Endothelial cell of umbilical vein (primary cell): ENCODE data around the gene TBATA.

Source experiments
- POLR2A ChIP-seq: IDR thresholded peaks from 2 replicates; pipeline ENCODE4 v1.6.1; 2012; ENCODE audit warnings: low read depth, mild to moderate bottlenecking, control low read depth, low read length
- TF ChIP-seq, protein P1 (sequence below), 2 donors: IDR thresholded peaks; 1 replicate in 1 of 2; 2 replicates in 1 of 2; pipeline ENCODE4 v1.5.1; 2011; ENCODE audit warnings: low read length in 2 of 2, mild to moderate bottlenecking in 2 of 2, moderate library complexity in 2 of 2, control low read depth in 1 of 2, inconsistent platforms in 1 of 2, low read depth in 1 of 2; ENCODE audit not compliant: insufficient read depth in 1 of 2; ENCODE audit errors: extremely low read depth in 1 of 2

GRCh38 chr10:70762441-70763175 lies 22.6 kb downstream of the TBATA start:
- TF ChIP-seq, protein P1, sequence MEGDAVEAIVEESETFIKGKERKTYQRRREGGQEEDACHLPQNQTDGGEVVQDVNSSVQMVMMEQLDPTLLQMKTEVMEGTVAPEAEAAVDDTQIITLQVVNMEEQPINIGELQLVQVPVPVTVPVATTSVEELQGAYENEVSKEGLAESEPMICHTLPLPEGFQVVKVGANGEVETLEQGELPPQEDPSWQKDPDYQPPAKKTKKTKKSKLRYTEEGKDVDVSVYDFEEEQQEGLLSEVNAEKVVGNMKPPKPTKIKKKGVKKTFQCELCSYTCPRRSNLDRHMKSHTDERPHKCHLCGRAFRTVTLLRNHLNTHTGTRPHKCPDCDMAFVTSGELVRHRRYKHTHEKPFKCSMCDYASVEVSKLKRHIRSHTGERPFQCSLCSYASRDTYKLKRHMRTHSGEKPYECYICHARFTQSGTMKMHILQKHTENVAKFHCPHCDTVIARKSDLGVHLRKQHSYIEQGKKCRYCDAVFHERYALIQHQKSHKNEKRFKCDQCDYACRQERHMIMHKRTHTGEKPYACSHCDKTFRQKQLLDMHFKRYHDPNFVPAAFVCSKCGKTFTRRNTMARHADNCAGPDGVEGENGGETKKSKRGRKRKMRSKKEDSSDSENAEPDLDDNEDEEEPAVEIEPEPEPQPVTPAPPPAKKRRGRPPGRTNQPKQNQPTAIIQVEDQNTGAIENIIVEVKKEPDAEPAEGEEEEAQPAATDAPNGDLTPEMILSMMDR (IDR thresholded peaks at IDR 0.05; ENCODE audit: extremely low read depth in 1 of 2, insufficient read depth in 1 of 2, low read depth in 1 of 2, low read length in 2 of 2), result no peak
- TF ChIP-seq POLR2A, result no peak
